GM19468 (cell line): ENCODE results near the gene TMEM59L.
A peak's percentile ranks its signal among the peaks of the same experiment; 100 is the strongest.
"Not testable (repeated sequence)": the region's sequence is repeated elsewhere in the genome, so short reads cannot be mapped to it uniquely, and the experiment has no call there.

Experiments
- ATAC-seq: cut with Tn5 transposase; IDR thresholded peaks from one replicate; pipeline ENCODE4 v1.9.1; 2021; ENCODE audit warnings: mild to moderate bottlenecking, moderate library complexity, moderate number of reproducible peaks; ENCODE audit not compliant: unreplicated experiment; ENCODE audit errors: extremely low read depth

The TMEM59L gene

DNA sequence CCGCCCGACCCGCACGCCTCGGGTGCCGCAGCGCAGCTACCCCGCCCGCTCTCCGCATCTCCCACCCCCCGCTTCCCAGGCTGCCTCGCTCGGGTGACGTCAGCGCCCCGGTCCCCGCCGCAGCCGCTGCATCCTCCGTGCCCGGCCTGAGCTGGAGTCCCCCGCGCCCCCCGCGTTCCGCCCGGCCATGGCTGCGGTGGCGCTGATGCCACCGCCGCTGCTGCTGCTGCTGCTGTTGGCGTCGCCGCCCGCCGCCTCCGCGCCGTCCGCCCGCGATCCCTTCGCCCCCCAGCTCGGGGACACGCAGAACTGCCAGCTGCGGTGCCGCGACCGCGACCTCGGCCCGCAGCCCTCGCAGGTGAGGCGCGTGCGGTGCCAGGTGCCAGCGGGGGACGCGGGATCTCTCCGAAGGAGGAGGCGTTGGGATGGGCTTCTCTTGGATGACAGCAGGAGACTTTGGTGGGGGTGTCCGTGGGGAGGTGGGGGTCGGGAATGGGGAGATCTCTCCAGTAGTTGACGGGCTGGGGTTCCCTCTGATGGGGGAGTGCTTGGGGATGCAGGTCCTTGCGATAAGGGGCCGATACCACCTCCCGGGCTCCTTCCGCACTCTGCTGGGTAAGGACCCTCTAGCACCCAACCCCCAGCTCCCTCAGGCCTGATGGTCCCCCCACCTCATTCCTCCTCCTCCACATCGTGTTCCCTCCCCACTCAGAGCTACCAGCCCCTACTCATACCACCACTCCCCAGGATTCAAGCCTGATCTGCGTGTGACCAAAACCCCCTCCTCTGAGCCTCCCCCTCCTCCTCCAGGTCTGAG is at the start of gene TMEM59L:
Gene TMEM59L (plus strand): TSS at position 99 of the 817 bp plus-strand sequence. CDS start 89 bp downstream, at position 188.
- no peak for ATAC-seq

GRCh38 chr19:18566953-18567352 is 45.7 kb upstream of the TMEM59L start:
- ATAC-seq: no peak

DNA sequence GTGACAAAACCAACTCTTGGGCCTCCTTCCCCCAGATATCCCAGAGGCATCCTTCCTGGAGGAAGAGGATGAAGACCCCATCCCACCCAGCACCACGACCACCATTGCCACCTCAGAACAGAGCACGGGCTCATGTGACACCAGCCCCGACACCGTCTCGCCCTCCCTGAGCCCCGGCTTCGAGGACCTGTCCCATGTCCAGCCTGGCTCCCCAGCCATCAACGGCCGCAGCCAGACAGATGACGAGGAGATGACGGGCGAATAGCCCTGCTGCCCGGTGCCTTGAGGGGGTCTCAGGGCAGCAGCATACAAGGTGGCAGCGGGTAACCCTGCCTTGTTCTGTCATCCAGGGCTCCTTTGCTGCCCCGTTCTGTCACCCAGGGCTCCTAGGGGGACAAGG is 44.3 kb upstream of the TMEM59L start:
- no peak for ATAC-seq

GRCh38 chr19:18571564-18572344 is 40.9 kb upstream of the TMEM59L start, which contains the start of gene UBA52:
Gene UBA52, plus strand, starts transcription at chr19:18571857. Its CDS starts 1,444 bp downstream, at chr19:18573301.
- peak; percentile 90 for ATAC-seq

DNA sequence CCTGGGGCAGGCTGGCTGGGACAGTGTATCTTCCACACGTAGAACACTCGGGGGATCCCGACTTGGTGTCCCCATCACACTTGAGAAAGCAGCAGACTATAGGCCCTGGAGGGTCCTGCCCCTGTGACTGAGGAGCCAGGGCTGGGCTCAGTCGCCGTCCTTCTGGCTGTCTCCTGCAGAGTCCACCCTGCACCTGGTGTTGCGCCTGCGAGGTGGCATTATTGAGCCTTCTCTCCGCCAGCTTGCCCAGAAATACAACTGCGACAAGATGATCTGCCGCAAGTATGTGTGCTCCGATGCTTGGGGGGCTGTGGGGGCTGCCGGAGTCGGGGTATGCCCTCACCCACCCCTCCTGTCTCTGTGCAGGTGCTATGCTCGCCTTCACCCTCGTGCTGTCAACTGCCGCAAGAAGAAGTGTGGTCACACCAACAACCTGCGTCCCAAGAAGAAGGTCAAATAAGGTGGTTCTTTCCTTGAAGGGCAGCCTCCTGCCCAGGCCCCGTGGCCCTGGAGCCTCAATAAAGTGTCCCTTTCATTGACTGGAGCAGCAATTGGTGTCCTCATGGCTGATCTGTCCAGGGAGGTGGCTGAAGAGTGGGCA is 37.9 kb upstream of the TMEM59L start:
- no peak for ATAC-seq

GRCh38 chr19:18576383-18576782 is 36.3 kb upstream of the TMEM59L start:
- no peak for ATAC-seq

DNA sequence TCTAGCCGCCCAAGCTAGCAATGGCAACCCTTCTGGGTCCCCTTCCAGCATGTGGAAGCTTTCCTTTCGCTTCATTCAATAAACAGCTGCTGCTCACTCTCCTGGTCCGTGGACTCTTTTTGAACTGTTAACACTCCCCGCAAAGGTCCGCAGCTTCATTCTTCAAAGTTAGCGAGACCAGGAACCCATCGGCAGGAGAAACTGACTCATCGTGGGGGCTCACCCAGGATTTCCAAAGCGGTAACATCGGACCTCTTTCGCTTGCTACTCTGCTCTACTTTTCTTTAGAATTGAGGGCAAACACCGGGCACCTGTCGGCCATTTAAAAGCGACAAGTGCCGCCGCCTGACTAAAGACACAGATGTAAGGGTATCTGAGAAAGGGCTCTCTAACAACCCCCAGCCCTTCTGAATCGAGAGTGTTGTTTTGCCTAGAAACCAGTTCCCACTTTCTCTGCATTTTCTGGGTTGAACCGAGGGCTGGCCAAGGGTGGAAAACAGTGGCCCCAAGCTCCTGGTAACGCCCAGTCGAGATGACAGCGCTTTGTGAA is 35.2 kb upstream of the TMEM59L start:
- ATAC-seq: no peak

DNA sequence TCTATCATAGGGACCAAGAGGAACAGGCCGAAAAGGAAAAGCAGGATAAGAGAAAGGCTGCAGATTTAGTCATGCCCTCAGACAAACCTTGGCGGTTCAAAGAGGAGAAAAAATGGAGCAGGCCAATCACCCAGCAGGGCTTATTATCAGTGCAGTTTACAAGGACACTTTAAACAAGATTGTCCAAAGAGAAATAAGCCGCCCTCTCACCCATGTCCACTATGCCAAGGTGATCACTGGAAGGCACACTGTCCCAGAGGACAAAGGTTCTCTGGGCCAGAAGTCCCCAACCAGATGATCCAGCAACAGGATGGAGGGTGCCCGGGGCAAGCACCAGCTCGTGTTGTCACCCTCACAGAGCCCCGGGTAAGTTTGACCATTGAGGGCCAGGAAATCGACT is 32.4 kb upstream of the TMEM59L start:
- no peak for ATAC-seq

GRCh38 chr19:18586306-18586705 is 26.4 kb upstream of the TMEM59L start:
- no peak for ATAC-seq

- no peak for ATAC-seq
Measured at GRCh38 chr19:18587561-18587960, 25.1 kb upstream of the TMEM59L start.

DNA sequence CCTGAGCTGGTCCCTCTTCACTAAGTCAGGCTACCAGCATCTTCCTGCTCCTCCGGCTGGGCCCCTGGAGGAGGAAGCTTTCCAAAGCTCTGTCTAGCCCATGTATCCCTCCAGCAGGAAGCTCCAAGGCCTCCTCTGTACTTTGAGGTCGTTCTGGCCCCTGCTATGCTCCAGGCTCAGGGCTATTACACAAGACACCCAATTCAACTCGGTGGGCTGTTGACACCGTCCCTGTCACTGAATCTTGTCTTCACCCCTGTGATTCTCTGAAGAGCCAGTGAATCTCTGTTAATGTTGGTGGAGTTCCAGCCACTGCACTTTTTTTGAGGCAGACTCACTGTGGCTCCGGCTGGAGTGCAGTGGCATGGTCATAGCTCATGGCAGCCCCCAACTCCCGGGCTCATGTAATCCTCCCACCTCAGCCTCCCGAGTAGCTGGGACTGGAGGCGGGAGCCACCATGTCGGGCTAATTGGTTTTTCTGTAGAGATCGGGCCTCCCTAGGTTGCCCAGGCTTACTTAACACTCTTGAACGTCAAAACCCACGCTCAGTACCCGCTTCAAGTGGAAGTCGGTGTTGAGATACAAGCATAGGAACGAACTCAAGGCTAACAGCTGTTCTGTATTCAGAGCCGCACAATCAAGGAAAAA is 24.6 kb upstream of the TMEM59L start:
- ATAC-seq: no peak

DNA sequence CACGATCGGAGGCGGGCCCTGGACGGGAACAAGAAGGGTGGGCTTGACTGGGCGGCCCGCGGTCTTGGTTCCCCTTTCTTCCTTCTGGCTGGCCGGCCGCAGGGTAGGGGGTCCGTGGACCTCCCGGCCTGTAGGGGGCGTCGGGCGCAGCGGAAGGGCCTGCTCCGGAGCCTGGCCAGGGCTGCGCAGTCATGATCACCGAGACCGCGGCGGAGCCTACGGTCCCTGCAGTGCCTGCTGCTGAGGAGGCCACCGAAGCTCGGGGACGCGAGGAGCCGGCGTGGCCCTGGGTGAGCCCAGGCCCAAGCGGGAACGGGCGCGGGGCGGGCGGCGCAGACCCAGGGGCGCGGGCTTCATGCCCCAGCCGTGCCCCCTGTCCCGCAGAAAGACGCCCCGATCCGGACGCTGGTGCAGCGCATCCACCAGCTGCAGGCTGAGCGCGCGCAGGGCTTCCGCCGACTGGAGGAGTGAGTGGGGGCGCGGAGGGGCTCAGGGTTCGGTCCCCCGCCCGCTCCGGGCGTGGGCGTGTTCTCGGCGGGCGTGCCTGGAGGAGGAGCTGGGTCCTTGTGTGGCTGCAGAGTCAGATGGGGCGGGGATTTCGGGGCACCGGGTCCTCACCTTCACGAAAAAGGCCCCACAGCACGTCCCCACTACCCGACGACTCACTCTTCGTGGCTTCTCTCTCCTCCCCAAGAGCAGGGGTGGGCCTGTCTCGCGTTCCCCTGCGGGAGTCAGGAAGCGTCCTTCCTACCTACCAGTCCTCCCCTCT is 23.9 kb upstream of the TMEM59L start, which contains the start of gene REX1BD:
Gene REX1BD (plus strand): TSS at position 188 of the 769 bp plus-strand sequence. CDS start 4 bp downstream, at position 192.
- peak; percentile 47 for ATAC-seq

DNA sequence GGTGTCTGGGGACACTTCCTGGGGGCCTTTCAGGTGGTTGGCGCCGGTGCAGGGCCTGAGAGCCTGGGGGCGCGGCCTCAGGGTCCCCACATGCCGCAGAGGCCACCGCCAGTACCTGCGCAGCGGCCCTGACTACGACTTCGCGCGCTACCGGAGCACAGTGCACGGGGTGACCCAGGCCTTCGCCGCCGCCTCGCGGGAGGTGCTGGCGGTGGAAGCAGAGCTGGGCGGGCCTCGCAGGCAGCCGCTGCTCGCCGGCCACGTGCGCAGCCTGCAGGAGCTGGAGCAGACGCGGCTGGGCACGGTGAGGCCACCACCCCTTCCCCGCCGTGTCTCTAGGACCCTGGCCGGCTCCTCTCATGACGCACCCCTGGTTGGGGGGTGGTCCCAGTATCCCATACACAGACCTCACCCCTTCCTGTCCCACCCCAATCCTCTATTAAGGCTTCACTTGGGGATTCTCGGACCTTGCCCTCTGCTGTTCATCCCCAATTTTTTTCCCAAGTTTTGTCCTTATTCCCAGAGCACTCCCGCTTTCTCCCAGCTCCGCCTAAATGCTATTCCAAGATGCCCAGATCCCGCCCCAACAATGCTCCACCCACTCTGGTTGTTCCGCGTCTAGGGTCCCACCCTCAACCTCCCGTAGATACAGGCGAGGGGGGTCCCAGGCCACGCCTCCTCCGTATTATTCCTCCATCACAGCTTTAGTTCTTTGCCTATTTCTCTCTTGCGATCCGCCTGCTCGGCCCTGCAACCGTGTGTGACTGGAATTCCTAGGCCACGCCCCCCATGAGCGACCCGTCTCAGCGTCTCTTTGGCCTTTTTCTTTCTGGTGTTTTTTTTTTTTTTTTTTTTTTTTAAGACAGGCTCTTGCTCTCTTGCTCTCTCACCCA is 23.0 kb upstream of the TMEM59L start:
- ATAC-seq: no peak

- no peak for ATAC-seq
Measured at GRCh38 chr19:18590273-18591272, 22.1 kb upstream of the TMEM59L start.

- ATAC-seq: no peak
Measured at GRCh38 chr19:18591735-18592385, 20.8 kb upstream of the TMEM59L start.

GRCh38 chr19:18592732-18593131 is 19.9 kb upstream of the TMEM59L start:
- not testable (repeated sequence) for ATAC-seq
